HG02678 (cell line): ENCODE measurements around the gene GSTO1.
A peak's percentile ranks its signal among the peaks of the same experiment; 100 is the strongest.

Experiments
- ATAC-seq: cut with Tn5 transposase; IDR thresholded peaks from one replicate; pipeline ENCODE4 v1.9.1; 2021; ENCODE audit warnings: mild to moderate bottlenecking, moderate library complexity; ENCODE audit not compliant: unreplicated experiment

Gene GSTO1

GRCh38 chr10:104301907-104302690 is 47.4 kb downstream of the GSTO1 start:
- no peak for ATAC-seq

- no peak for ATAC-seq
These were observed 49.1 kb downstream of the GSTO1 start for GRCh38 chr10:104303594-104304355.

- ATAC-seq = no peak
These were observed 49.7 kb downstream of the GSTO1 start for GRCh38 chr10:104304356-104304745.

GRCh38 chr10:104304927-104305326 is 50.2 kb downstream of the GSTO1 start:
- no peak for ATAC-seq

GRCh38 chr10:104306897-104307296 is 52.2 kb downstream of the GSTO1 start:
- no peak for ATAC-seq

GRCh38 chr10:104307576-104308438 is 53.1 kb downstream of the GSTO1 start:
- ATAC-seq = no peak

- peak; percentile 84 for ATAC-seq
These were observed 53.8 kb downstream of the GSTO1 start for GRCh38 chr10:104308439-104308903.

GRCh38 chr10:104309980-104310978 is 55.6 kb downstream of the GSTO1 start:
- ATAC-seq = no peak

GRCh38 chr10:104311184-104311720 is 56.6 kb downstream of the GSTO1 start:
- ATAC-seq = no peak

GRCh38 chr10:104314591-104315485 is 60.1 kb downstream of the GSTO1 start:
- ATAC-seq = no peak

GRCh38 chr10:104315486-104315921 is 60.8 kb downstream of the GSTO1 start:
- ATAC-seq = no peak

- no peak for ATAC-seq
These were observed 61.8 kb downstream of the GSTO1 start for GRCh38 chr10:104316321-104317099.
